RCC 7860 (cell line): Measurements from ENCODE around the gene SLC29A4.
"Not testable (repeated sequence)": the region's sequence is repeated elsewhere in the genome, so short reads cannot be mapped to it uniquely, and the experiment has no call there.

ENCODE experiments used
- DNase-seq: peaks from one replicate; pipeline ENCODE4 v3.0.0-alpha.2; 2015; ENCODE audit warnings: low spot score
- FAIRE-seq: peaks from 2 replicates; lab custom pipeline; 2012; peaks lifted over from hg19 to GRCh38; lab: Jason Lieb, UNC

SLC29A4 gene, protein sequence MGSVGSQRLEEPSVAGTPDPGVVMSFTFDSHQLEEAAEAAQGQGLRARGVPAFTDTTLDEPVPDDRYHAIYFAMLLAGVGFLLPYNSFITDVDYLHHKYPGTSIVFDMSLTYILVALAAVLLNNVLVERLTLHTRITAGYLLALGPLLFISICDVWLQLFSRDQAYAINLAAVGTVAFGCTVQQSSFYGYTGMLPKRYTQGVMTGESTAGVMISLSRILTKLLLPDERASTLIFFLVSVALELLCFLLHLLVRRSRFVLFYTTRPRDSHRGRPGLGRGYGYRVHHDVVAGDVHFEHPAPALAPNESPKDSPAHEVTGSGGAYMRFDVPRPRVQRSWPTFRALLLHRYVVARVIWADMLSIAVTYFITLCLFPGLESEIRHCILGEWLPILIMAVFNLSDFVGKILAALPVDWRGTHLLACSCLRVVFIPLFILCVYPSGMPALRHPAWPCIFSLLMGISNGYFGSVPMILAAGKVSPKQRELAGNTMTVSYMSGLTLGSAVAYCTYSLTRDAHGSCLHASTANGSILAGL

DNA sequence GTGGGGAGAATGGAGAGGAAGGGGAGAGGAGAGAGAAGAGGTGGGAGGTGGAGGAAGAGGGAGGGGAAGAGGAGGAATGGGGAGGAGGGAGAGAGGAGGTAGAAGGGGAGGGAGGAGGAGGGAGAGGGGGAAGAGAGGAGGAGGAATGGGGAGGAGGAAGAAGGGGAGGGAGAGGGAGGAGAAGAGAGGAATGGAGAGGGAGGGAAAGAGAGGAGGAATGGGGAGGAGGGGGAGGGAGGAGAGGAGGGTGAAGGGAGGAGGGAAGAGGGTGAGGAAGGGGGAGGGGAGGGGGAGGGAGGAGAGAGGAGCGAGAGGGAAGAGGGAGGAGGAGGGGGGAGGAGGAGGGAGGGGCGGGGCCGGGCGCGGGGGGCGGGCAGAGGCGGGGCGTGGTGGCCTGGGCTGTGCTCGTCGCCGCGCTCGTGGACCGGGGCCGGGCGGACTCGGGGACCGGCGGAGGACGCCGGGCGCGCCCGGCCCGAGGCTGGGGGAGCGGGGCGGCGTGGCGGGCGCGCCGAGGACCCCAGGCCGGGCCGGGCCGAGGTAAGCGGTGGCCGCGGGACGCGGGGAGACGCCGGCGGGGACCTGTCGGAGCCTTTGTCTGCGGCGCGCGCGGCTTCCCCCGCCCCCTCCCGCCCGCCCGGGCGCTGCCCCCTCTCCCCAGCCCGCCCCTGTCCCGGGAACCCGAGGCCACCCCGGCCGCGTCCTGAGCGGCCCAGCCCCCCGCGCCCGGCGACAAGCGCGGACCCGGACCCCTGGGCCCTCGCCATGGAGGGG, at the start of gene SLC29A4:
Gene SLC29A4 (plus strand): TSS at position 401 of the 774 bp plus-strand sequence. CDS start 4,874 bp downstream, outside the sequence.
- FAIRE-seq (no peak), DNase-seq (no peak)

DNA sequence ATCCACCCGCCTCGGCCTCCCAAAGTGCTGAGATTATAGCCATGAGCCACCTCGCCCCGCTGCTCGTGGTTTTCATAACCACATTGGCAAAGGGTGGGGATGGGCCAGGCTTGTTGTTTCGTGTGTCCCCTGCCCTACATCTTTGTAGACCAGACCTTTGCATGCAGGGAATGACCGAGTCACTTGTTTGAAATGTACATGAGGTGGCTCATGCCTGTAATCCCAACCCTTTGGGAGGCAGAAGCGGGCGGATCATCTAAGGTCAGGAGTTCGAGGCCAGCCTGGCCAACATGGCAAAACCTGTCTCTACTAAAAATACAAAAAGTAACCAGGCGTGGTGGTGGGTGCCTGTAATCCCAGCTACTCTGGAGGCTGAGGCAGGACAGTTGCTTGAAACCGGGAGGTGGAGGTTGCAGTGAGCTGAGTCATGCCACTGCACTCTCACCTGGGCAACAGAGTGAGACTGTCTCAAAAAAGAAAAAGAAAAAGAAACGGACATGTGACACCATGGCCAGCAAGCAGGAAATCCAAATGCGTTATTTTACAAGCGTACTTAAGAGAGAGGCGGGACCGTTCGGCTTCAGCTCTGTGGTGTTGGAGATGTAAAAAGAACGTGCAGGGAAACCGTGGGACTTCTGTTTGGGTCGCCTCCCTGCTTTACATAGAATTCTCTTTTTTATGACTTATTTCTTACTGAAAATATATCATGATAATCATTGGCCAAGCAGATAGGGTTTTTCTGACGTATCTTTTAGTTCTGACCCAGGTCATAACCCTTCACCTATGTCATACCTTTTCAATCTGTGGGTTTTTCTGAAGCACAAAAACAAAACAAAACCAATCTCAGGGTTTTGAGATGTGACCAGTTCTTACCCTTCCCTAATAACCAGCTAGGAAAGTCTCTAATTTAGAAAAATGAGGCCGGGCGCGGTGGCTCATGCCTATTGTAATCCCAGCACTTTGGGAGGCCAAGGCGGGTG, 47.6 kb upstream of the SLC29A4 start:
- DNase-seq: peak; percentile 42
- no peak for FAIRE-seq

DNA sequence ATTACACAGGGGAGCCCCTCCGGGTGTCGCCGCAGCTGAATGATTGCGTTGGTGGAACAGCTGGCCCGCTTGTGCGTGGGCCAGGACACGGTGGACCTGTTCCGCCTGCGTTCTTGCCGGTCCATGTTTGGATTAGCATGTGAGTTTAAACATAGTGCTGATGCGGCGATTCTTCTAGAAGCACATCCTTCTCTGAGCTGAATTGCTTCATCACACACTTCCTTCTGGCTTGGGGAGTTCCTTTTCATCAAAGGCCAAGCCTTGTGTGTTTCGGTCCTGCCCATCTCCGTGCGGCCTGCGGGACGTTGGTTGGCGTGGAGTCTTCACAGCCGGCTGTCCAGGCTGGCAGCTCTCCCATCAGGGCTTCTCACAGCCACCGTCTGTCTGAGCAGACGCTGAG, 45.5 kb upstream of the SLC29A4 start:
- FAIRE-seq (no peak), DNase-seq (no peak)

DNA sequence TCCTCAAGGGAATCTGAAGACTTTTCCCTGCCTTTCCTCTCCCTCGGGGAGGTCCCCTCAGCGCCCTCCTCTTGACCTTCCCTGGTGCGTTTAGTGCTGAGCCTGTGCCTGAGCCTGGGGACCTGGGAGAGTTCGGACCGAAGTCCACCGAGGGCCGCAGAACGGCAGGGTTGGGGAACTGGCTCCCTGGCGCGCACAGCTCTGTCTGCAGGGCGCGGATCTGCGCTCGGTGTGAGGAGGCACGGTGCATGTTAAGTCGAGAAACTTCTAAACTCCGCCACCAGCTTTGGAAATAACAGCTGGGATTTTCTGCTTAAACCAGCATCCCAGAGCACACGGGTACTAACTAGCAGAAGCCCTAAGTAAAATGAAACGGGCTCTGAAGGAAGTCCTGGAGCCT, 44.2 kb upstream of the SLC29A4 start:
- FAIRE-seq (no peak), DNase-seq (no peak)

DNA sequence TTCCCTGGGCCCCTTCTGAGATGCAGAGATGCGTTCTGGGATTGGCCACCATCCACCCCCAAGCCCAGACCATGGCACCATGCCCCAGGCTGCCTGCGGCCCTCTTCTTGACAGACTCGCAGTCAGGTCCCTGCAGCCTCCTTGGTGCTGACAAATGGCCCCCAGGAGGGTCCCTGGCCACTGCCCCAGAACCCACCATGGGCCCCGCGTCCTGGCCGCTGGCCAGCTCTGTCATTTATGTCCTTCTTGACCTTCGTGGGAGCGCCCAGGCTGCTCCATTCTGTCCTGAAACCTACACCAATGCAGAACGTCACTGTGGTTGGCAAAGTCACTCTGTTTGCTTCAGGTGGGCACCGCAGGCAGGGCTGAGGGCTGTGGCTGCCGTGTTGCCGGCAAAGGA, 39.5 kb upstream of the SLC29A4 start:
- DNase-seq (no peak), FAIRE-seq (no peak)

DNA sequence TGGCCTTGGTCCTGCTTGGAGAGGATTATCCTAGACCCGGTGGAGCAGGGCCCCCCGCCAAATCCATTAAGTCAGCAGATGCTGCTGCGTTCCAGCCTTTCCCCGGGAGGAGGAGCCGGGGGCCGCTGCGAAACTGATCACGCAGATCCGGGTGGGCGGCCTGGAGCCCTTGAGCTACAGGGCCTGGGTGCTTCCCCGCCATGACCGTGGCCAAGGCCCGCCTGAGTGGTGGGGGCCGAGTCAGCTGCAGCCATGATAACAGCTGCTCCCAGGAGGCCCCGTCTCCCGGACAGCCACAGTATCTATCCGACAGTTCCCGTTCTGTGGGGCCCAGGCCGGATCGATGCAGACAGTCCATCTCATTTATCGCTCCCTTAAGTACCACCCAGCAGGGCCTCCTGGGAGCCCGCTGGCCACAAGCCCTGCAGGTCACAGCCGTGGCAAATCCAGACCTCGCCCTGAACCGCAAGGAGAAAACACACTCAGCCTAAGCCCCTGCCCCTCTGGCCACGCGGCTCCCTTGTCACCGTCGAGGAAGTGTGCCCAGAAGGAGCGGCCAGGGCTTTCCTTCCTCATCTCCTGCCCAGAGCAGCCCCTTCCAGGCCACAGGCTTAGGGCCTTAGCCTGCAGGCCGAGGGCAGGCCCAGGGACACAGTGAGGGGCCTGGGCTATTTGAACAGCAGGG, 34.4 kb upstream of the SLC29A4 start:
- FAIRE-seq (no peak), DNase-seq (no peak)

DNA sequence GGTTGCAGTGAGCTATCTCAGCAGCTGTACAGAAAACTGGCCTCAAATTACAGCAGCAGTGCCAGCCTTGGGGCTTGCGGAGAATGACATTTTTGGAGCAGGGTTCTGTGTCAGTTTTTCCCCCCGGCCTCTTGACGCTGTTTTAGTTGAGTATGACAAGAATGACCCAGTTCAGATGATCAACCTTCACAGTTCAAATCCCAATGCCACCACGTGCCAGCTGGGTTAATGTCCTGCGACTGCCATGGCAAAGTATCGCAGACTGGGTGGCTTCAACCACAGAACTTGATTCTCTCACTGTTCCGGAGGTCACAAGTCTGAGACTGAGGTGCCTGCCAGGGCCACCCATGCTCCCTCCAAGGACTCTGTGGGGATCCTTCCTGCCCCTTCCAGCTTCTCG, 32.0 kb upstream of the SLC29A4 start:
- DNase-seq, FAIRE-seq: not testable (repeated sequence)

DNA sequence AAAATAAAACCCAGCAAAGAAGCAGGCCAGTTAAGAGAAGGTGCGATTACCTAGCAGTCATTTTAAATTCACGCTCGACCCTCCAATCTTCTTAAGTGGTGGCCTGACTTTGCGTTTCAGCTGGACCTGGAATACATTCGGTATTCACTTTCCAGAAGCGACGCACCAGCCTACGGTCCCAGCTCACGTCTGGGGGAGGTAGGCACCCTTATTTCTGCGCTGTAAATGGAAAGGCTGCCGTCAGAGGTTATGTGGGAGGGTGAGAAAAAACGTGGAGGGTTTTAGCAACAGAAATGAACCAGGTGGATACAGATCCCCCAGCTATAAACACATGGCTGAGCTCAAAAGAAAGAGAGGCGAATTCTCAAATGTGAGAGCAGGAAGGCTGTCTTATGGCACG, 29.2 kb upstream of the SLC29A4 start:
- not testable (repeated sequence) for FAIRE-seq, DNase-seq

DNA sequence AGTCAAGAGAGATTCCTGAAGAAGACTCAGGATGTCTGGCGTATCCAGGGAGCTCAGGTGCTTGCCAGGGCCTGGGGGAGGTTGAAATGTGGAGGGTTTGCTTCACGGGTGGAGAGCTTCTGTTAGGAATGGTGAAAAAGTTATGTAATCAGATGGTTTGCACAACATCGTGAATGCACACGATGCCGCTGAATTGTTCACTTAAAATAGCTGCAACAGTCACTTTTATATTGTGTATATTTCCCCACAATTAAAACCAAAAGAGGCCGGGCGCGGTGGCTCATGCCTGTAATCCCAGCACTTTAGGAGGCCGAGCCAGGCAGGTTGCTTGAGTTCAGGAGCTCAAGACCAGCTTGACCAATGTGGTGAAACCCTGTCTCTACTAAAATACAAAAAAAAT, 28.4 kb upstream of the SLC29A4 start:
- DNase-seq, FAIRE-seq: not testable (repeated sequence)

DNA sequence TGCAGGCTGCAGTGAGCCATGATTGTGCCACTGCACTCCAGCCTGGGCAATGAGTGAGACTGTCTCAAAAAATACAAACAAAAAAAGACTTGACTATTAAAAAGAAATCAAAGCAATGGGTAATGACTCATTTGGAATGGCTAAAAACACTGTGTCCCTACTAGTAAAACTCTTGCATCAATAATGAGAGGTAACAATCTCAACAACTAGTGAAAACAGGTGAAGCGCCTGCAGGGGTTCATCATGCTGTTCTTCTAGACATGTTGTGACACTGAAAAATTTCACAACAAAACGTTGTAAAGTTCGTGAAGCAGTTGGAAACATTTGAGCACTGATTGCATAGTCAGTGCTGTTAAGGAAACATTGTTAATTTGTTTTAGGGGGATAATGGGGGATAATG, 26.9 kb upstream of the SLC29A4 start:
- no peak for FAIRE-seq

DNA sequence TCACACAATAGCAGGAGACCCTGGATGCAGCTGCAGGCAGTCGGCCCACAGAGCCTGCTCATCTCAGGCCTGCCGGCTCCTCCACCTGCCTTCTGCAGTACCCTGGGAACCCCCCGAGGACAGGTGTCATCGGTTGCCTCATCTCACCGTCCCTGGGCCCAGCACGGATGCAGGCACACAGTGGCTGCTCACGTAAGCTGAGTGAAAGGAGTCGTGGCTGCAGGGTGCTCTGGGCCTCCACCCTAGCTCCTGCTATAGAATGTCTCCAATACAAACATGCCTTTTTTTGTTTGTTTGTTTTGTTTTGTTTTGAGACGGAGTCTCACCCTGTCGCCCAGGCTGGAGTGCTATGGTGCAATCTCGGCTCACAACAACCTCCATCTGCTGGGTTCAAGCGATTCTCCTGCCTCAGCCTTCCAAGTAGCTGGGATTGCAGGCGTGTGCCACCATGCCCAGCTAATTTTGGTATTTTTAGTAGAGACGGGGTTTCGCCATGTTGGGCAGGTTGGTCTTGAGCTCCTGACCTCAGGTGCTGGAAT, 22.1 kb upstream of the SLC29A4 start:
- DNase-seq, FAIRE-seq: not testable (repeated sequence)

More for the DNA sequence above, 26.9 kb upstream of the SLC29A4 start:
- DNase-seq: no peak

DNA sequence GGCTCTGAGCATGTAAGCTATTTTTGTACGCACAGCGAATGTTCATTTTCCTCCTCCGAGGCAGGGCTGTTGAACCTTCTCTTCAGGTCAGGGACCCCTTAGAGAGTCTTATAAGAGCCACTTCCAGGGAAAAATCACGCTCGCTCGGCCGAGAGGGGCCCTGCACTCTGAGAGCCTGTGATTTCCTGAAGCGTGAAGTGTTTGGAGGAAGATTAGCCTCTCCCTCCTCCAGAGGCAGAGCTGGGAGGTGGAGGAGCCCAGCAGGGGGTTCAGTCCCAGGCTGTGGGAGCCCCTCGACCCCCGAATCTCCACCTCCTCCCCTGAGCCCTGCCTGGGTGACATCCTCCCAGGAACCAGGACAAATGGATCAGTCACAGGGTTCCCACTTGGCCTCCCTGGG, 19.7 kb upstream of the SLC29A4 start:
- DNase-seq: not testable (repeated sequence)

DNA sequence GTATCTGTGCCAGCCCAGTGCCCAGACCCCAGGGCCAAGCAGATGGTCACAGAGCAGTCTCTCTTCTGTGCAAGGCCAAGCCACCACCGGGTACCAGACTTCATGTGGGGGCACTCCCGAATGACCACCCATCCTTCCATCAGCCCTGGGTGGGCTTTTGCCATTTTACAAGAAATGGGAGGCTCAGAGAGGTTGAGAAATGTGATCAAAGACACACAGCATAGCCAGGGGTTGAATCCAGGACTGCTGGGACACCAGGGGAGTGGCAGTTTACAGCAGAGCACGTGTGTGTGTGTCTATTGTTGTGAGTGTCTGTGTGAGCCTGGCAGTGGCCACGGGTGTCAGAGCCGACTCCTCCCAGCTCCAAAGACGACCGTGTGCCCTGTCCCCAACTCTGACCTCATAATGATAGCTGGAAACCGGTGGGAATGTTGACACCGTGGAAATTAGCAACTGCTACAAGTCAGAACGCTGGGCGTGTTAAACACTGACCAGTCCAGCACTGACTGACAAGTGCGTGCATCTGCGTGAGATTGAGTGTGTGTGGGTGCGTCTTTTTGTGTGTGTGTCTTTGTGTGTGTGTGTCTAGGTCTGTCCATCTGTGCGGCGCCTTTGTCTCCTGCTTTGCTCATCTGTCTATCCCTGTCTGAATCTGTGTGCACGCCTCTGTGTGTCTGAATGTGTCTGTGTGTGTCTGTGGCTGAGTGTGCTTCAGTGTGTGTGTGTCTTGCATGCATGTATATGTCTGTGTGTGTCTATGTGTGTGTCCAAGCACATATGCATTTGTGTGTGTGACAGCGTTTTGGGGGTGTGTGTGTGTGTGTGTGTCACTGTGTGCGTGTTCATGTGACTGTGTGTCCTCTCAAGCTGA, 17.2 kb upstream of the SLC29A4 start:
- FAIRE-seq (no peak), DNase-seq (no peak)

More for the DNA sequence above, 19.7 kb upstream of the SLC29A4 start:
- not testable (repeated sequence) for FAIRE-seq

DNA sequence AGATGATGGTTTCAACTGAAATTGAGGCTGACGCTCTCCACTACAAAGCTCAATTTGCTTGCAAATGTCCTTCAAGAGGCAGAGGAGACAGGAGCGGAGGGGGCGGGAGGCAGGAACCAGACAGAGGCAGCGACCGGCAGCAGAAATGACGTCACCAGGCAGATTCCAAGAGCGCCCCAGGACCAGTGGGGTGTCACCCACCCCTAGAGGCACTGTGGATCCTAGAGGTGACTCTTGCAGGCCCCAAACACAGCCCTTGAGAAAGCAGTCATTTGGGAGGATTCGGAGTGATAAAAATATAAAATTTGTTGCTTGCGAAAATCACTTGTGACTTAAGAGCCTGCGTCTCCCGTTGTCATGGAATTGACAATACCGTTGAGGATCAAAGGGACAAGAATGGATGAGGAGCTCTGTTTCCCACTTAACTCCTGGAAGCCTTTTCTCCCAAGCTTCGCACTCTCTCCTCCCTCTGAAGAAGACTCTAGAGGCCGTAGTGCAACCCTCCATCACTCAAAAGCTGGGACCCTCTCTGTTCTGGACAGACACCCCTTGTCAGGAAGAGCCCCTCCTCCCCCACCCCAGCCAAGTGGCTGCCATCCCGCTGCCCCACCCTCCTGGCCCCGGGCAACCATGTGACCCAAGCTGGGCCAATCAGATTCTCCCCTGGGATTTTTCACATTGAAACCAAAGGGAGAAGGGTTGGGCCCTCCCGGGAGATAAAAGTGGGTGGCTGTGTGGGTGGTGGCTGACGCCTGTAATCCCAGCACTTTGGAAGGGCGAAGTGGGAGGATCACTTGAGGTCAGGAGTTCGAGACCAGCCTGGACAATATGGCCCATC, 16.3 kb upstream of the SLC29A4 start:
- FAIRE-seq (no peak), DNase-seq (no peak)

DNA sequence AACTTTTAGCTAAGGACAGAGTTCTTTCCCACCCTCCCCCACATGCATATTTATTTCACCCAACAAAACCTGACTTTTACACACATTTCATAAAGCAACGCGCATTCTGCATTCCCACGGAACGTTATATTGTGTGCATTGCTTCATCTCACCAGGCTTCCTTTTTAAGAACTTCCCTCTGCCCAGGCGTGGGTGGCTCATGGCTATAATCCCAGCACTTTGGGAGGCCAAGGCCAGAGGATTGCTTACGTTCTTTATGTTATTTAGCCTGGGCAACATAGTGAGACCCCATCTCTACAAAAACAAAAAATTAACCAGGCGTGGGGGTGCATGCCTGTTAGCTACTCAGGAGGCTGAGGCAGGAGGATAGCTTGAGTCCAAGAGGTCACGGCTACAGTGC, 14.9 kb upstream of the SLC29A4 start:
- FAIRE-seq, DNase-seq: not testable (repeated sequence)

DNA sequence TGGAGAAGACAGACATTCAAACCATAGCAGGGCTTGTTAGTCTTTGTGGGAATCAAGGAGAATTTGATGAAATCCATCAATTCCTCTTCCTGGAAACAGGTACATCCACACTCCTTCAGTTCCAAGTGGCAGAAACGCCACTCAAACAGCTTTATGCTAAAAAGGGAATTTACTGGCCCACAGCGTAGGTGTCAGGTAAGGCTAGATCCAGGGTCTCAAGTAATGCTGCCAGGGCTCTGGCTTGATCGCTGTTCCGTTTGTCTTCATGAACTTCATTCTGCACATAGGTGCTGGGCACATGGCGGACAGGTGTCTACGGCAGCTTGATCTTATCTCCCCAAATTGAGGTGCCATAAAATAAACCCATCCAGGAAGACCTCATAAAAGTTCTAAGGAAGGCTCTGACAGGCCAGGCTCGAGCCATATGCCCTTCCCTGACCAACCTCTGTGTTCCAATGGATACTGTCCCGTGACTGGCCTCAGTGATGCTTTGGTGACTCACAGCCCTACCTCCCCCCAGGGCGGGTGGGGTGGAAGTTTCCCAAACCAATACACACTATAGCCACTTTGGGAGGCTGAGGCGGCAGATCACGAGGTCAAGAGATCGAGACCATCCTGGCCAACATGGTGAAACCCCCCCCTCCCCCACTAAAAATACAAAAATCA, 12.6 kb upstream of the SLC29A4 start:
- DNase-seq, FAIRE-seq: not testable (repeated sequence)

DNA sequence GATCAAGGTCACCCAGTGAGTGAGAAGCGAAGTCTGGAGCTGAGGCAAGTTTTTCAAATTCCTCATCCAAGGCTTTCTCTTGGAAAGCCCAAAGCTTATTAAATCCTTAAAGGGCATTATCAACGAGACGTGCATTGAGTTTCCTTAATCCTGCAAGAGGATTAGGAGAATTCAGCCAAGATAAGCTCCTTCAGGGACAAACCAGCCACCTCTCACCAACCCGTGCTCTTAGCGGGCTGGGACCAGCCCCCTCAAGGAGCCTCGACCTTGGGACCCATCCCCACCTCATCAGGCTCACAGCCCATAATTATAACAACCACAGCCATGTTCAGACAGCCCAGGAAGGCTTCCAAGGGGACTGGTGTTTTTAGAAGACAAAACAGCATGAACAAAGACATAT, 12.0 kb upstream of the SLC29A4 start:
- FAIRE-seq (no peak), DNase-seq (no peak)
